ENCODE data around the gene RPL29. TPM values are rescaled to one million over a fixed set of nuclear protein-coding genes. Genes with fewer than 3 reads are reported as not detected.

Gene RPL29
- total and polyA plus RNA-seq, 2 of the 8 experiments (the other 6 are each of a cell fraction or from before 2014, with no cell fraction given) = 1,467 to 2,660 TPM

DNA sequence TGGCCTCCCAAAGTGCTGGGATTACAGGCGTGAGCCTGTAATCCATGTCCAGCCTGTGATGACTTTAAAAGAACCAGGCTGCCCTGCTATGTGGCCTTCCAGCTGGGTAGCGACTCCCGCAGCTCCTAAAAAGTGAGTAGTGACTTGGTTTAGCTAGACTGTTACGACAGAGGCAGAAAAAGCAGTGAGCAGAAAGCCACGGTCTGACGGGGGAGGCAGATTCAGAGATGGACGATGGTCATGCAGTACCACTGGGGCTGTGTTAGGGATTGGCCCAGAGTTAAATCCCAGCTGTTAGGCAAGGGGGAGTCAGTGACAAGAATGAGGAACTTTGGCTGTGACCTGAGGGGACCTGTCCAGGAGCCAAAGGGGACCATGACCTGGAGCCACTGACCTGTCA is 3.1 kb upstream of the RPL29 start (continued):
- TF ChIP-seq, protein P1, sequence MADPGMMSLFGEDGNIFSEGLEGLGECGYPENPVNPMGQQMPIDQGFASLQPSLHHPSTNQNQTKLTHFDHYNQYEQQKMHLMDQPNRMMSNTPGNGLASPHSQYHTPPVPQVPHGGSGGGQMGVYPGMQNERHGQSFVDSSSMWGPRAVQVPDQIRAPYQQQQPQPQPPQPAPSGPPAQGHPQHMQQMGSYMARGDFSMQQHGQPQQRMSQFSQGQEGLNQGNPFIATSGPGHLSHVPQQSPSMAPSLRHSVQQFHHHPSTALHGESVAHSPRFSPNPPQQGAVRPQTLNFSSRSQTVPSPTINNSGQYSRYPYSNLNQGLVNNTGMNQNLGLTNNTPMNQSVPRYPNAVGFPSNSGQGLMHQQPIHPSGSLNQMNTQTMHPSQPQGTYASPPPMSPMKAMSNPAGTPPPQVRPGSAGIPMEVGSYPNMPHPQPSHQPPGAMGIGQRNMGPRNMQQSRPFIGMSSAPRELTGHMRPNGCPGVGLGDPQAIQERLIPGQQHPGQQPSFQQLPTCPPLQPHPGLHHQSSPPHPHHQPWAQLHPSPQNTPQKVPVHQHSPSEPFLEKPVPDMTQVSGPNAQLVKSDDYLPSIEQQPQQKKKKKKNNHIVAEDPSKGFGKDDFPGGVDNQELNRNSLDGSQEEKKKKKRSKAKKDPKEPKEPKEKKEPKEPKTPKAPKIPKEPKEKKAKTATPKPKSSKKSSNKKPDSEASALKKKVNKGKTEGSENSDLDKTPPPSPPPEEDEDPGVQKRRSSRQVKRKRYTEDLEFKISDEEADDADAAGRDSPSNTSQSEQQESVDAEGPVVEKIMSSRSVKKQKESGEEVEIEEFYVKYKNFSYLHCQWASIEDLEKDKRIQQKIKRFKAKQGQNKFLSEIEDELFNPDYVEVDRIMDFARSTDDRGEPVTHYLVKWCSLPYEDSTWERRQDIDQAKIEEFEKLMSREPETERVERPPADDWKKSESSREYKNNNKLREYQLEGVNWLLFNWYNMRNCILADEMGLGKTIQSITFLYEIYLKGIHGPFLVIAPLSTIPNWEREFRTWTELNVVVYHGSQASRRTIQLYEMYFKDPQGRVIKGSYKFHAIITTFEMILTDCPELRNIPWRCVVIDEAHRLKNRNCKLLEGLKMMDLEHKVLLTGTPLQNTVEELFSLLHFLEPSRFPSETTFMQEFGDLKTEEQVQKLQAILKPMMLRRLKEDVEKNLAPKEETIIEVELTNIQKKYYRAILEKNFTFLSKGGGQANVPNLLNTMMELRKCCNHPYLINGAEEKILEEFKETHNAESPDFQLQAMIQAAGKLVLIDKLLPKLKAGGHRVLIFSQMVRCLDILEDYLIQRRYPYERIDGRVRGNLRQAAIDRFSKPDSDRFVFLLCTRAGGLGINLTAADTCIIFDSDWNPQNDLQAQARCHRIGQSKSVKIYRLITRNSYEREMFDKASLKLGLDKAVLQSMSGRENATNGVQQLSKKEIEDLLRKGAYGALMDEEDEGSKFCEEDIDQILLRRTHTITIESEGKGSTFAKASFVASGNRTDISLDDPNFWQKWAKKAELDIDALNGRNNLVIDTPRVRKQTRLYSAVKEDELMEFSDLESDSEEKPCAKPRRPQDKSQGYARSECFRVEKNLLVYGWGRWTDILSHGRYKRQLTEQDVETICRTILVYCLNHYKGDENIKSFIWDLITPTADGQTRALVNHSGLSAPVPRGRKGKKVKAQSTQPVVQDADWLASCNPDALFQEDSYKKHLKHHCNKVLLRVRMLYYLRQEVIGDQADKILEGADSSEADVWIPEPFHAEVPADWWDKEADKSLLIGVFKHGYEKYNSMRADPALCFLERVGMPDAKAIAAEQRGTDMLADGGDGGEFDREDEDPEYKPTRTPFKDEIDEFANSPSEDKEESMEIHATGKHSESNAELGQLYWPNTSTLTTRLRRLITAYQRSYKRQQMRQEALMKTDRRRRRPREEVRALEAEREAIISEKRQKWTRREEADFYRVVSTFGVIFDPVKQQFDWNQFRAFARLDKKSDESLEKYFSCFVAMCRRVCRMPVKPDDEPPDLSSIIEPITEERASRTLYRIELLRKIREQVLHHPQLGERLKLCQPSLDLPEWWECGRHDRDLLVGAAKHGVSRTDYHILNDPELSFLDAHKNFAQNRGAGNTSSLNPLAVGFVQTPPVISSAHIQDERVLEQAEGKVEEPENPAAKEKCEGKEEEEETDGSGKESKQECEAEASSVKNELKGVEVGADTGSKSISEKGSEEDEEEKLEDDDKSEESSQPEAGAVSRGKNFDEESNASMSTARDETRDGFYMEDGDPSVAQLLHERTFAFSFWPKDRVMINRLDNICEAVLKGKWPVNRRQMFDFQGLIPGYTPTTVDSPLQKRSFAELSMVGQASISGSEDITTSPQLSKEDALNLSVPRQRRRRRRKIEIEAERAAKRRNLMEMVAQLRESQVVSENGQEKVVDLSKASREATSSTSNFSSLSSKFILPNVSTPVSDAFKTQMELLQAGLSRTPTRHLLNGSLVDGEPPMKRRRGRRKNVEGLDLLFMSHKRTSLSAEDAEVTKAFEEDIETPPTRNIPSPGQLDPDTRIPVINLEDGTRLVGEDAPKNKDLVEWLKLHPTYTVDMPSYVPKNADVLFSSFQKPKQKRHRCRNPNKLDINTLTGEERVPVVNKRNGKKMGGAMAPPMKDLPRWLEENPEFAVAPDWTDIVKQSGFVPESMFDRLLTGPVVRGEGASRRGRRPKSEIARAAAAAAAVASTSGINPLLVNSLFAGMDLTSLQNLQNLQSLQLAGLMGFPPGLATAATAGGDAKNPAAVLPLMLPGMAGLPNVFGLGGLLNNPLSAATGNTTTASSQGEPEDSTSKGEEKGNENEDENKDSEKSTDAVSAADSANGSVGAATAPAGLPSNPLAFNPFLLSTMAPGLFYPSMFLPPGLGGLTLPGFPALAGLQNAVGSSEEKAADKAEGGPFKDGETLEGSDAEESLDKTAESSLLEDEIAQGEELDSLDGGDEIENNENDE (IDR thresholded peaks at IDR 0.05; ENCODE audit: insufficient replicate concordance, low read length) = no peak
- TF ChIP-seq SAP30 (IDR thresholded peaks at IDR 0.05; ENCODE audit: insufficient read depth, insufficient replicate concordance, low read length) (no peak), BACH1 (IDR thresholded peaks at IDR 0.05; ENCODE audit: low read length) (no peak), RNF2 (IDR thresholded peaks at IDR 0.05; ENCODE audit: borderline replicate concordance, low read depth, low read length, missing control alignments, poor library complexity, severe bottlenecking) (no peak), KDM1A (IDR thresholded peaks at IDR 0.05; ENCODE audit: borderline replicate concordance, low read length) (no peak), SRF (IDR thresholded peaks at IDR 0.05; ENCODE audit: low read depth, low read length) (no peak), TCF12 (IDR thresholded peaks at IDR 0.05; ENCODE audit: low read depth, low read length) (no peak), CBX8 (IDR thresholded peaks at IDR 0.05; ENCODE audit: borderline replicate concordance, low read depth, low read length) (no peak)
- TF ChIP-seq, protein P2, sequence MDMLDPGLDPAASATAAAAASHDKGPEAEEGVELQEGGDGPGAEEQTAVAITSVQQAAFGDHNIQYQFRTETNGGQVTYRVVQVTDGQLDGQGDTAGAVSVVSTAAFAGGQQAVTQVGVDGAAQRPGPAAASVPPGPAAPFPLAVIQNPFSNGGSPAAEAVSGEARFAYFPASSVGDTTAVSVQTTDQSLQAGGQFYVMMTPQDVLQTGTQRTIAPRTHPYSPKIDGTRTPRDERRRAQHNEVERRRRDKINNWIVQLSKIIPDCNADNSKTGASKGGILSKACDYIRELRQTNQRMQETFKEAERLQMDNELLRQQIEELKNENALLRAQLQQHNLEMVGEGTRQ (IDR thresholded peaks at IDR 0.05; ENCODE audit: low read length) = no peak
